ENCODE measurements around the gene TUFM.

DNA sequence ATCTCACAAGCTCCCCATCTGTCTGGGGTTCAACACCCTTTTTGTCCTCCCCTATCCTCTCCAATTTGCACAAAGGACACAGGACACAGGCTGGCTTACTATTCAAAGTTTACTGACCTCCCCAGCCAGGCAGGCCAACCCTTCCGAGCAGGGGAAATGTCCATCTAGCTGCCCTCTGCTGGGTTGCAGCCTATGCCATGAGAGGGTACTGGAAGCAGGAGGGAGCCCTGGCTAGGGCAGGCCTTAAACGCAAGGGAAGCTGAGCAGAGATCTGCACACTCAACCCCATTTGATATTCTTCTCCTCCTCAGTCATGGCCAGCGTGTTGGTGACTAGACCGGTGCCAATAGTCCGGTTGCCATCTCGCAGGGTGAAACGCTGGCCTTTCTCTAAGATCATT, 3.5 kb downstream of the TUFM start:
- TF ChIP-seq, protein P1, sequence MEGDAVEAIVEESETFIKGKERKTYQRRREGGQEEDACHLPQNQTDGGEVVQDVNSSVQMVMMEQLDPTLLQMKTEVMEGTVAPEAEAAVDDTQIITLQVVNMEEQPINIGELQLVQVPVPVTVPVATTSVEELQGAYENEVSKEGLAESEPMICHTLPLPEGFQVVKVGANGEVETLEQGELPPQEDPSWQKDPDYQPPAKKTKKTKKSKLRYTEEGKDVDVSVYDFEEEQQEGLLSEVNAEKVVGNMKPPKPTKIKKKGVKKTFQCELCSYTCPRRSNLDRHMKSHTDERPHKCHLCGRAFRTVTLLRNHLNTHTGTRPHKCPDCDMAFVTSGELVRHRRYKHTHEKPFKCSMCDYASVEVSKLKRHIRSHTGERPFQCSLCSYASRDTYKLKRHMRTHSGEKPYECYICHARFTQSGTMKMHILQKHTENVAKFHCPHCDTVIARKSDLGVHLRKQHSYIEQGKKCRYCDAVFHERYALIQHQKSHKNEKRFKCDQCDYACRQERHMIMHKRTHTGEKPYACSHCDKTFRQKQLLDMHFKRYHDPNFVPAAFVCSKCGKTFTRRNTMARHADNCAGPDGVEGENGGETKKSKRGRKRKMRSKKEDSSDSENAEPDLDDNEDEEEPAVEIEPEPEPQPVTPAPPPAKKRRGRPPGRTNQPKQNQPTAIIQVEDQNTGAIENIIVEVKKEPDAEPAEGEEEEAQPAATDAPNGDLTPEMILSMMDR (IDR thresholded peaks at IDR 0.05), result no peak
- TF ChIP-seq POLR2A (IDR thresholded peaks at IDR 0.05), result no peak
